Left lung (tissue), 10 donors: ENCODE results near the gene PCAT7. TPM values are rescaled to one million over a fixed set of nuclear protein-coding genes. Genes with fewer than 3 reads are reported as not detected.

Experiments used
- ATAC-seq: fragments of 200-7000 bp; cut with Tn5 transposase; one replicate; pipeline ENCODE4 v1.9.1; 2020; ENCODE audit warnings: moderate library complexity
- DNase-seq, 4 donors: peaks; one replicate each; pipeline ENCODE4 v3.0.0-alpha.2; 2013 to 2020
- H3K27ac ChIP-seq, 2 donors: fragments of 200-600 bp; sonication (generic) in 1 of 2; one replicate each; pipeline versions ENCODE4 v1.5.0 to v1.8.0; 2020 to 2021
- H3K27me3 ChIP-seq, 2 donors: fragments of 200-600 bp; sonication (generic) in 1 of 2; one replicate each; pipeline versions ENCODE4 v1.5.0 to v1.8.0; 2020 to 2021
- H3K36me3 ChIP-seq, 2 donors: fragments of 200-600 bp; sonication (generic) in 1 of 2; one replicate each; pipeline versions ENCODE4 v1.5.0 to v1.8.0; 2020 to 2021
- H3K4me1 ChIP-seq, 2 donors: fragments of 200-600 bp; one replicate each; pipeline ENCODE4 v1.8.0; 2021
- H3K4me3 ChIP-seq, 2 donors: fragments of 200-600 bp; sonication (generic) in 1 of 2; one replicate each; pipeline versions ENCODE4 v1.5.0 to v1.8.0; 2020 to 2021; ENCODE audit warnings: mild to moderate bottlenecking in 1 of 2
- H3K9me3 ChIP-seq, 2 donors: fragments of 200-600 bp; sonication (generic) in 1 of 2; one replicate each; pipeline versions ENCODE4 v1.5.0 to v1.8.0; 2020 to 2021
- intact Hi-C, 2 donors: fragments of 100-400 bp; cut with DNase I; formaldehyde crosslinking; loops; one replicate each; pipeline versions ENCODE4 v1.11.2 to v1.14.2; 2022
- polyA plus RNA-seq, 6 donors: library from polyadenylated mRNA; unstranded; fragments of 120-200 nt; gene quantifications; one replicate each; pipeline ENCODE4 v1.2.1, GENCODE V29; 2013; ENCODE audit not compliant: insufficient read length in 6 of 6
- total RNA-seq, 2 donors: library from RNA; stranded (reverse); fragmentation: NEBNext Ultra II Directional; extraction: Animal tissue kit (Norgen Biotek cat#: 25700); gene quantifications; one replicate each; pipeline ENCODE4 v1.2.1, GENCODE V29; 2021
- TF ChIP-seq, protein P1 (sequence below), 2 donors: fragments of 200-600 bp; sonication (generic) in 1 of 2; IDR thresholded peaks; one replicate each; pipeline versions ENCODE4 v1.5.0 to v1.8.0; 2021; ENCODE audit warnings: antibody characterized with exemption in 2 of 2
- donor health status: DM: no; HTN: yes; CAD: no.
- donor health status: DM: no; HTN: no; CAD: no.

PCAT7 gene
- total and polyA plus RNA-seq, 8 donors, result 0.23 to 1.2 (median 0.51) TPM; not detected in 1

DNA sequence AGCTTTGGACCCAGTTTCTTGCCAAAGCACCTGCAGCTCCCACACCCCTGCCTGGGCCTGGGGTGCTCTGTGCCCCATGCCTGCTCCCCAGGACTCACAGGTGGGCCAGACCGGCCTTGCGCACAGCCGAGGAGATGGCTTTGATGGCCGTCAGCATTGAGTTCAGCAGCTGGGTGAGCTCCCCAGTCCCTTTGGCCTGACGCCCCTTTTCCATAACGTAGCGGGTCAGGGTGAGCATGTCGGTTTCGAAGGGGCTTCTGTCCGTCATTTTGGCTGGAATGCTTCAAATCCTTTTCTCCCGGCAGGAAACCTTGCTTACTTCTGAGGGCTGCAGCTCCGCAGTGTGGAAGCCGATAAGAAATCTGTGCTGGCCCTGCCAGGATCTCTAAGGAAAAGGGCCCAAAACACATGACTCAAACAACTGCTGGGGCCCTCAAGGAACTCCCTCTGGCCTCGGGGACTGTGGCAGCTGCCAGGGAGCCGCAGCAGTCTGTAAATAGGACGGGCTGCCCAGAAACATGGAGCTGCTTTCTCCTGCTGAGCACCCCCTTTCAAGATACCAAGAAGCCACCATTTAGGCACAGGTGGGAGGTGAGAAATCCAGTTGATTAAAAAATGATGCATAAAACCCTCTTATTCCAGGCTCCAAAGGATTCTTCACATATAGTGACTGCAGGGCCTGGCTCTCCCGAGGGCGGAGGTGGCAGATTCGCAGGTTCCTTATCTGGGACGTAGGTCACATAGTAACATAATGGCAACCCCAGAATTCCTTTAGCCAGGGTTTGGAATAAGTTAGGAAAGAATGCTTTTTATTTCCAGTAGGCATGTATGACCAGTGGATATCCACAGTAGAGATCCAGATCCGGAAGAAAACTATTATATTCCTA lies 38.8 kb downstream of the PCAT7 start, which contains the start of gene FBP2:
TSS of gene FBP2 (minus strand) at position 366 of the 887 bp plus-strand sequence. CDS start at position 268, 98 bp downstream.
- Histone ChIP-seq H3K27ac (no peak within 1 kb of the TSS), H3K9me3 (no peaks in the 10 kb centered on the region), H3K27me3 (peaks cover 0 to 8% of the 10 kb centered on the region in 2 donors), H3K36me3 (no peaks in the 10 kb centered on the region), H3K4me3 (no peak within 1 kb of the TSS), H3K4me1 (no peaks in the 10 kb centered on the region)
- TF ChIP-seq, protein P1, sequence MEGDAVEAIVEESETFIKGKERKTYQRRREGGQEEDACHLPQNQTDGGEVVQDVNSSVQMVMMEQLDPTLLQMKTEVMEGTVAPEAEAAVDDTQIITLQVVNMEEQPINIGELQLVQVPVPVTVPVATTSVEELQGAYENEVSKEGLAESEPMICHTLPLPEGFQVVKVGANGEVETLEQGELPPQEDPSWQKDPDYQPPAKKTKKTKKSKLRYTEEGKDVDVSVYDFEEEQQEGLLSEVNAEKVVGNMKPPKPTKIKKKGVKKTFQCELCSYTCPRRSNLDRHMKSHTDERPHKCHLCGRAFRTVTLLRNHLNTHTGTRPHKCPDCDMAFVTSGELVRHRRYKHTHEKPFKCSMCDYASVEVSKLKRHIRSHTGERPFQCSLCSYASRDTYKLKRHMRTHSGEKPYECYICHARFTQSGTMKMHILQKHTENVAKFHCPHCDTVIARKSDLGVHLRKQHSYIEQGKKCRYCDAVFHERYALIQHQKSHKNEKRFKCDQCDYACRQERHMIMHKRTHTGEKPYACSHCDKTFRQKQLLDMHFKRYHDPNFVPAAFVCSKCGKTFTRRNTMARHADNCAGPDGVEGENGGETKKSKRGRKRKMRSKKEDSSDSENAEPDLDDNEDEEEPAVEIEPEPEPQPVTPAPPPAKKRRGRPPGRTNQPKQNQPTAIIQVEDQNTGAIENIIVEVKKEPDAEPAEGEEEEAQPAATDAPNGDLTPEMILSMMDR (IDR thresholded peaks at IDR 0.05), result no peak
- DNase-seq (no peak), ATAC-seq (no peak)
- intact Hi-C loops, result no loop called here

DNA sequence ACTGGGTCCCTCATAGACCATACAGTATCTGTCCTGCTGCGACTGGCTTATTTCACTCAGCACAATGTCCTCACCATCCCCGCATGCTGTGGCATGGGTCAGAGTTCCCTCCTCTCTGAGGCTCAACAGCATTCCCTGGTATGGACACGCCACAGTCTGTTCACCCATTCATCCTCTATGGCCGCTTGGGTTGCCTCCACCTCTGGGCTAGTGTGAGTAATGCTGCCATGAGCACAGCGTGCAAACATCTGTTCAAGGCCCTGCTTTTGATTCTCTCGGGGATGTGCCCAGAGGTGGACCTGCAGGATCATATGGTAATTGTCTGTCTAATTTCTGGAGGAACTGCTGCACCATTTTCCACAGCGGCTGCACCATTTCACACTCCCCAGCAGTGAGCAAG lies 44.2 kb downstream of the PCAT7 start:
- no peak for ATAC-seq
- Histone ChIP-seq H3K27me3 (peaks cover 0 to 5% of the 10 kb centered on the region in 2 donors), H3K36me3 (peaks cover 0 to 7% of the 10 kb centered on the region in 2 donors), H3K4me3 (no peak overlapping the region), H3K27ac (no peak overlapping the region), H3K4me1 (no peaks in the 10 kb centered on the region), H3K9me3 (no peaks in the 10 kb centered on the region)
- DNase-seq, result no peak
- TF ChIP-seq, protein P1 (IDR thresholded peaks at IDR 0.05), result no peak
- intact Hi-C loops, result no loop called here

DNA sequence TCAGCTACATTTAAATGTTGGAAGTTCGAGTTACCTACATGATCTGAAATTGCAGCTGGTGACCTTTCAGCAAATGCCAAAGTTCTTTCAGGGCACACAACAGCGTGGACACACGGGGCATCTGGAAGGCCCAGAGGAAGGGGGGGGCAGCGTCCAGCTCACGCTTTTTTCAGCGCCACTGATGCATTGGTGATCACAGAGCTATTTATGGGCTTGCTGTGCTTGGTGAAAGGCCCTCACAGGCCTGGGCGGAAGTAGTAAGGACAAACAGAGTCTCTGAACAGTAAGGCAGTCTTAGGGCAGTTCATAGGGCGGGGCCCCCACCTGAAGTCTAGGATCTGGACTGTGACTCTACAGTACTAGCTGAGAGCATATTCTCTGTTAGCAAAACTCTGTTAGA lies 45.4 kb downstream of the PCAT7 start:
- Histone ChIP-seq H3K4me1 (no peaks in the 10 kb centered on the region), H3K4me3 (no peak overlapping the region), H3K36me3 (peaks cover 0 to 13% of the 10 kb centered on the region in 2 donors), H3K9me3 (no peaks in the 10 kb centered on the region), H3K27ac (no peak overlapping the region), H3K27me3 (no peaks in the 10 kb centered on the region)
- no peak for DNase-seq
- no peak for ATAC-seq
- TF ChIP-seq, protein P1 (IDR thresholded peaks at IDR 0.05), result no peak
- intact Hi-C loops, result no loop called here

DNA sequence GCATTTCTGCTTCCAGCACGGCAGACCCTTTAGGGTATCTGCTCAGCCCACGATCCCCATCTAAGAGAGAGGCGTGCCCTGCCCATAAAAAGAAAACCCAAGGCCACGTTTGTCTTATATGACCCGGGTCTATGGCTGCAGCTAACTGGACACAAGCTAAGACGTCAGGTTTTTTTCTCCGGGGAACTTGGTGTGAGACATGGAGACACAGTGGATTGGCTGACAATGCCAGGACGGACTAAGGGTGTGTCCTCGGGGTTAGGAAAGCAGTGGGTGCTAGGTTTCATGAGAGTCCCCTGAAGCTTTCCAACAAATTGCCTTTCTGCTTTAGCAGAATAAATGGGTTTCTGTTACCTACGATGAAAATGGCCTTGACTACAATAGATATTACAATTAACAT lies 45.8 kb downstream of the PCAT7 start:
- Histone ChIP-seq H3K27me3 (no peaks in the 10 kb centered on the region), H3K9me3 (no peaks in the 10 kb centered on the region), H3K4me1 (no peaks in the 10 kb centered on the region), H3K27ac (no peak overlapping the region), H3K4me3 (no peak overlapping the region), H3K36me3 (peaks cover 0 to 18% of the 10 kb centered on the region in 2 donors)
- no peak for DNase-seq
- TF ChIP-seq, protein P1 (IDR thresholded peaks at IDR 0.05), result no peak
- intact Hi-C loops, result no loop called here
- no peak for ATAC-seq

DNA sequence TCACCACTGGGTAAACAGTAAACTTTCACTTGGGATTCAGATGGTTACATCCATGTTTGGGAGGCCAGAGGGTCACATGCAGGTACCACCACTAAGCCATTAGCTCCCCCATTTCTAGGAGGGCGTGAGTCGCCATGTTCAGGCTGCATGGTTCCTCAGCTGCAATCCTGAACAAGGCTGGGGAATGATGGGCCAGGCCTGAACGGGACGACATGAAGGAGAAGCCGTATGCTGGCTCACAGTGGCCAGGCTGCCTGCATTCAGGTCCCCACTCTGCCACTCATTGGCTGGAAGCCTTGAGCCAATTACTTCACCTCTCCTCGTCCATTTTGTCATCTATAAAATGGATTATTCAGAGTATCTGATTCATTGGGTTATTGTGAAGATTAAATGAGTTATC lies 47.8 kb downstream of the PCAT7 start:
- no peak overlapping the region for H3K4me3 ChIP-seq
- ATAC-seq, result no peak
- H3K9me3 ChIP-seq, result no peaks in the 10 kb centered on the region
- intact Hi-C loops, result no loop called here
- H3K36me3 ChIP-seq, result peaks cover 0 to 35% of the 10 kb centered on the region in 2 donors
- no peak overlapping the region for H3K27ac ChIP-seq
- no peaks in the 10 kb centered on the region for H3K27me3 ChIP-seq
- H3K4me1 ChIP-seq, result no peaks in the 10 kb centered on the region
- TF ChIP-seq, protein P1 (IDR thresholded peaks at IDR 0.05), result no peak
- DNase-seq, result no peak
